Keratinocyte (primary cell): Measurements from ENCODE around the gene TMPRSS13. TPM values are rescaled to one million over a fixed set of nuclear protein-coding genes. Genes with fewer than 3 reads are reported as not detected.

Source experiments
- DNase-seq: peaks from one replicate; pipeline ENCODE4 v3.0.0-alpha.2; 2011; ENCODE audit warnings: low read depth, missing footprints, low spot score
- FAIRE-seq: peaks from 2 replicates; lab custom pipeline; 2011; peaks lifted over from hg19 to GRCh38; lab: Jason Lieb, UNC
- H2AFZ ChIP-seq: 2 replicates; pipeline ENCODE4 v1.6.0; 2012; ENCODE audit warnings: low read length, control low read depth, inconsistent platforms; ENCODE audit not compliant: control insufficient read depth
- H3K27ac ChIP-seq: 2 replicates; pipeline ENCODE4 v1.5.1; 2011; ENCODE audit warnings: low read length; ENCODE audit not compliant: control insufficient read depth, insufficient read depth
- H3K27me3 ChIP-seq: 3 replicates; pipeline ENCODE4 v1.6.0; 2011; ENCODE audit warnings: low read length; ENCODE audit not compliant: control insufficient read depth, insufficient read depth; ENCODE audit errors: extremely low read depth
- H3K36me3 ChIP-seq, 2 experiments: 2 replicates in 1 of 2; 3 replicates in 1 of 2; pipeline ENCODE4 v1.5.1; 2011; ENCODE audit warnings: low read length in 2 of 2, mild to moderate bottlenecking in 1 of 2; ENCODE audit not compliant: control insufficient read depth in 2 of 2, insufficient read depth in 2 of 2; ENCODE audit errors: extremely low read depth in 1 of 2
- H3K4me1 ChIP-seq: 3 replicates; pipeline ENCODE4 v1.5.1; 2011; ENCODE audit warnings: low read length; ENCODE audit not compliant: control insufficient read depth, insufficient read depth; ENCODE audit errors: extremely low read depth
- H3K4me2 ChIP-seq: 3 replicates; pipeline ENCODE4 v1.6.0; 2011; ENCODE audit warnings: low read depth, low read length; ENCODE audit not compliant: control insufficient read depth, insufficient read depth; ENCODE audit errors: extremely low read depth
- H3K4me3 ChIP-seq, 3 experiments: fragments of 200-600 bp in 1 of 3; sonication (generic) in 1 of 3; 2 replicates in 2 of 3; 3 replicates in 1 of 3; pipeline ENCODE4 v1.5.1; 2011 to 2016; ENCODE audit warnings: low read length in 3 of 3, mild to moderate bottlenecking in 3 of 3, control low read depth in 2 of 3, inconsistent platforms in 1 of 3, low read depth in 1 of 3, mixed read lengths in 1 of 3, mixed run types in 1 of 3, moderate library complexity in 1 of 3; ENCODE audit not compliant: control insufficient read depth in 2 of 3, insufficient read depth in 2 of 3; ENCODE audit errors: extremely low read depth in 1 of 3
- H3K79me2 ChIP-seq: 2 replicates; pipeline ENCODE4 v1.6.0; 2012; ENCODE audit warnings: low read length; ENCODE audit not compliant: control insufficient read depth, insufficient read depth
- H3K9ac ChIP-seq: 3 replicates; pipeline ENCODE4 v1.6.0; 2011; ENCODE audit warnings: low read length; ENCODE audit not compliant: control insufficient read depth, insufficient read depth; ENCODE audit errors: extremely low read depth
- H3K9me1 ChIP-seq: 3 replicates; pipeline ENCODE4 v1.6.0; 2011; ENCODE audit warnings: low read length; ENCODE audit not compliant: control insufficient read depth, insufficient read depth; ENCODE audit errors: extremely low read depth
- H3K9me3 ChIP-seq: 2 replicates; pipeline ENCODE4 v1.5.1; 2012; ENCODE audit warnings: low read depth, low read length; ENCODE audit not compliant: control insufficient read depth
- H4K20me1 ChIP-seq: 3 replicates; pipeline ENCODE4 v1.6.0; 2011; ENCODE audit warnings: low read length; ENCODE audit not compliant: control insufficient read depth, insufficient read depth; ENCODE audit errors: extremely low read depth
- EZH2 ChIP-seq: IDR thresholded peaks from one replicate; pipeline ENCODE4 v1.6.1; 2012; ENCODE audit warnings: inconsistent platforms, mild to moderate bottlenecking, low read length, moderate library complexity
- dilution Hi-C: fragments of 300-500 bp; cut with MboI; formaldehyde crosslinking; loops from one replicate; pipeline ENCODE4 v1.7.0; 2020; ENCODE audit warnings: low sequenced_read_pairs; ENCODE audit not compliant: extremely low pct_ligation_motif_present
- polyA plus RNA-seq, 5 experiments: library from polyadenylated mRNA; depleted of rRNA in 3 of 5; stranded (reverse) in 3 of 5; stranded (forward) in 1 of 5; unstranded in 1 of 5; fragments of >200 nt; gene quantifications; 1 replicate in 1 of 5; 2 replicates in 3 of 5; 3 replicates in 1 of 5; pipeline versions ENCODE4 v1.2.1 to v1.2.3, GENCODE V29; 2011 to 2012; ENCODE audit warnings: missing spikeins in 2 of 5, low read depth in 1 of 5, low replicate concordance in 1 of 5
- TF ChIP-seq, protein P1 (sequence below), 3 experiments: IDR thresholded peaks in 1 of 3; conservative IDR thresholded peaks in 1 of 3; optimal IDR thresholded peaks in 1 of 3; 2 replicates in 2 of 3; 3 replicates in 1 of 3; pipeline versions ENCODE3 to v1.5.1; 2011; ENCODE audit warnings: low read length in 3 of 3, mild to moderate bottlenecking in 3 of 3, moderate library complexity in 2 of 3, control low read depth in 1 of 3, inconsistent platforms in 1 of 3; ENCODE audit not compliant: insufficient read depth in 2 of 3; ENCODE audit errors: extremely low read depth in 1 of 3

TMPRSS13 gene
- polyA plus RNA-seq, 1 donor (not counting 4 experiments of a cell fraction or from before 2014, with no cell fraction given): 1.8 TPM

DNA sequence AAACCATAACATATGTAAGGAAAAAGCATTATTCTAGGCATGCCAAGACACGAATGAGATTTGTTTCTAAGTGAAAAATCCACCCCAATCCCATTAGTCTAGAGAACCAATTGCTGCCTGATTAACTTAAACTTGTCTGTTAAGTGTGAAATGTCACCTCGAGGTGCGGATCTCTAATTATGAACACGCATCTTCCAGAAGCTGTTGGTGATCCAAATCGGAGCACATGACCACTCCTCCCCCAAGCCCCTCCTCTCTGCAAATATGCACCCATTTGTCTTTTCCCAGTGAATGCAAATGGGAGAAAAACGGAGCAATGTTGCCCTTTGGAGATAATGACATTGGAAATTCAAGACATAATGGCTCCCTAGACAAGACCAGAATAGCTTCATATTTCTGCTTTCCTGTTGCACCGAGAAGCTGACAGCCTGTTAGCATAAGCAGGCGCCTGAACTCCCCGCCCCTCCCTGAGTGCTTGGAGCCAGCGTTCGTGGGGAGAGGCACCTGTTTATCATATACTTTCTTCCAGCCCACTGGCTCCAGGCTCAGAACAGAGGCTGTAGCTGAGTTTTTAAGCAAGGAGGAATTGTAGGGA, 46.8 kb downstream of the TMPRSS13 start:
- DNase-seq (no peak), FAIRE-seq (no peak)
- no peak overlapping the region for H3K9ac ChIP-seq
- peaks cover 45% of the 10 kb centered on the region for H3K27me3 ChIP-seq
- no peak overlapping the region for H3K4me2 ChIP-seq
- TF ChIP-seq, protein P1, sequence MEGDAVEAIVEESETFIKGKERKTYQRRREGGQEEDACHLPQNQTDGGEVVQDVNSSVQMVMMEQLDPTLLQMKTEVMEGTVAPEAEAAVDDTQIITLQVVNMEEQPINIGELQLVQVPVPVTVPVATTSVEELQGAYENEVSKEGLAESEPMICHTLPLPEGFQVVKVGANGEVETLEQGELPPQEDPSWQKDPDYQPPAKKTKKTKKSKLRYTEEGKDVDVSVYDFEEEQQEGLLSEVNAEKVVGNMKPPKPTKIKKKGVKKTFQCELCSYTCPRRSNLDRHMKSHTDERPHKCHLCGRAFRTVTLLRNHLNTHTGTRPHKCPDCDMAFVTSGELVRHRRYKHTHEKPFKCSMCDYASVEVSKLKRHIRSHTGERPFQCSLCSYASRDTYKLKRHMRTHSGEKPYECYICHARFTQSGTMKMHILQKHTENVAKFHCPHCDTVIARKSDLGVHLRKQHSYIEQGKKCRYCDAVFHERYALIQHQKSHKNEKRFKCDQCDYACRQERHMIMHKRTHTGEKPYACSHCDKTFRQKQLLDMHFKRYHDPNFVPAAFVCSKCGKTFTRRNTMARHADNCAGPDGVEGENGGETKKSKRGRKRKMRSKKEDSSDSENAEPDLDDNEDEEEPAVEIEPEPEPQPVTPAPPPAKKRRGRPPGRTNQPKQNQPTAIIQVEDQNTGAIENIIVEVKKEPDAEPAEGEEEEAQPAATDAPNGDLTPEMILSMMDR (optimal IDR thresholded peaks at IDR 0.05 in 1 of 3, IDR thresholded peaks at IDR 0.05 in 1 of 3, conservative IDR thresholded peaks at IDR 0.05 in 1 of 3; ENCODE audit: extremely low read depth in 1 of 3, insufficient read depth in 2 of 3, low read length in 3 of 3): no peak
- no peak for TF ChIP-seq EZH2
- dilution Hi-C loops: no loop called here
- no peak overlapping the region for H3K27ac ChIP-seq
- no peaks in the 10 kb centered on the region for H4K20me1 ChIP-seq
- H3K9me3 ChIP-seq: no peaks in the 10 kb centered on the region
- no peaks in the 10 kb centered on the region for H3K36me3 ChIP-seq
- no peak overlapping the region for H3K4me3 ChIP-seq
- H2AFZ ChIP-seq: no peak overlapping the region
- H3K79me2 ChIP-seq: no peaks in the 10 kb centered on the region
- no peaks in the 10 kb centered on the region for H3K9me1 ChIP-seq
- H3K4me1 ChIP-seq: peaks cover 5% of the 10 kb centered on the region

DNA sequence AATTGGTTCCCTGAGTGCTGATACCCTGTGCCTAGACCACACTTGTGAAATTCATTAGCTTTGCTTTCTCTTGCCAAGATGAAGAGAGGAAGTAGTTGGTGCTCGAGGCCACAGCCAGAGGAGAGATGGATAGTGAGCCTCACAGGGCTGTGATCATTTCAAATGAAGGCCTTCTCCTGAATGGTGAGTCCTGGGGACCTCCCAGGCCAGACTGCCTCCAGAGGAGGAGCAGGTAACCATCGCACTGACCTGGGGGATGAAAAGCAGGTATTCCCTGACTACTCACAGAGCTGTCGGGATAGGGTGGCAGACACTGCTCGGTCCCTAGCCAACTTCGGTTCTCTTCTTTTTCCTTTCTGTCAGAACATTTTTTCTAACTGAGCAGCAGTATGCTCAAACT, 48.0 kb downstream of the TMPRSS13 start:
- no peaks in the 10 kb centered on the region for H3K36me3 ChIP-seq
- H3K27ac ChIP-seq: no peak overlapping the region
- TF ChIP-seq, protein P1 (optimal IDR thresholded peaks at IDR 0.05 in 1 of 3, IDR thresholded peaks at IDR 0.05 in 1 of 3, conservative IDR thresholded peaks at IDR 0.05 in 1 of 3; ENCODE audit: extremely low read depth in 1 of 3, insufficient read depth in 2 of 3, low read length in 3 of 3): no peak
- no peak for TF ChIP-seq EZH2
- H3K9ac ChIP-seq: no peak overlapping the region
- no peaks in the 10 kb centered on the region for H4K20me1 ChIP-seq
- DNase-seq (no peak), FAIRE-seq (no peak)
- H2AFZ ChIP-seq: no peak overlapping the region
- dilution Hi-C loops: no loop called here
- no peaks in the 10 kb centered on the region for H3K9me1 ChIP-seq
- no peaks in the 10 kb centered on the region for H3K9me3 ChIP-seq
- H3K79me2 ChIP-seq: no peaks in the 10 kb centered on the region
- H3K4me2 ChIP-seq: no peak overlapping the region
- H3K4me3 ChIP-seq: no peak overlapping the region
- H3K27me3 ChIP-seq: peaks cover 54% of the 10 kb centered on the region
- H3K4me1 ChIP-seq: peaks cover 5% of the 10 kb centered on the region
